CD4-positive, alpha-beta T cell treated with Interleukin-10 for 1 hour (primary cell): ENCODE measurements around the gene HIVEP3.

Experiments
- DNase-seq: peaks from one replicate; pipeline ENCODE4 v3.0.0-alpha.2; 2020

The HIVEP3 gene

GRCh38 chr1:41809692-41810091 is 109.0 kb downstream of the HIVEP3 start:
- no peak for DNase-seq

- DNase-seq, result no peak
Measured at GRCh38 chr1:41807390-41807789, 111.3 kb downstream of the HIVEP3 start.

GRCh38 chr1:41806472-41807155 is 112.1 kb downstream of the HIVEP3 start:
- DNase-seq, result peak; percentile 59

GRCh38 chr1:41805771-41806471 is 112.8 kb downstream of the HIVEP3 start:
- DNase-seq, result peak; percentile 29

GRCh38 chr1:41804176-41804575 is 114.5 kb downstream of the HIVEP3 start:
- peak; percentile 55 for DNase-seq

- no peak for DNase-seq
Measured at GRCh38 chr1:41803656-41804055, 115.1 kb downstream of the HIVEP3 start.

GRCh38 chr1:41802532-41803501 is 115.9 kb downstream of the HIVEP3 start:
- DNase-seq, result peak; percentile 70

- no peak for DNase-seq
Measured at GRCh38 chr1:41800311-41800829, 118.4 kb downstream of the HIVEP3 start.

GRCh38 chr1:41799723-41800122 is 119.0 kb downstream of the HIVEP3 start:
- no peak for DNase-seq

- DNase-seq, result no peak
Measured at GRCh38 chr1:41799205-41799604, 119.5 kb downstream of the HIVEP3 start.

- no peak for DNase-seq
Measured at GRCh38 chr1:41795205-41795762, 123.4 kb downstream of the HIVEP3 start.

GRCh38 chr1:41794031-41794430 is 124.7 kb downstream of the HIVEP3 start:
- no peak for DNase-seq

GRCh38 chr1:41792485-41792770 is 126.3 kb downstream of the HIVEP3 start:
- no peak for DNase-seq

GRCh38 chr1:41791667-41792484 is 126.8 kb downstream of the HIVEP3 start:
- peak; percentile 39 for DNase-seq

- no peak for DNase-seq
Measured at GRCh38 chr1:41790351-41790750, 128.4 kb downstream of the HIVEP3 start.

- DNase-seq, result no peak
Measured at GRCh38 chr1:41789661-41790330, 128.9 kb downstream of the HIVEP3 start.

- no peak for DNase-seq
Measured at GRCh38 chr1:41788427-41788826, 130.3 kb downstream of the HIVEP3 start.

- no peak for DNase-seq
Measured at GRCh38 chr1:41784531-41785274, 134.0 kb downstream of the HIVEP3 start.

- DNase-seq, result no peak
Measured at GRCh38 chr1:41783189-41783639, 135.5 kb downstream of the HIVEP3 start.

GRCh38 chr1:41780916-41781315 is 137.8 kb downstream of the HIVEP3 start:
- DNase-seq, result no peak

GRCh38 chr1:41780322-41780721 is 138.4 kb downstream of the HIVEP3 start:
- no peak for DNase-seq
